Bronchial epithelial cell (primary cell): Measurements from ENCODE around the gene S100A9. TPM values are rescaled to one million over a fixed set of nuclear protein-coding genes. Genes with fewer than 3 reads are reported as not detected.
A peak's percentile ranks its signal among the peaks of the same experiment; 100 is the strongest.

Source experiments
- DNase-seq: peaks from one replicate; pipeline ENCODE4 v3.0.0-alpha.2; 2010; ENCODE audit warnings: low read depth
- FAIRE-seq: peaks from 2 replicates; lab custom pipeline; 2011; peaks lifted over from hg19 to GRCh38; lab: Jason Lieb, UNC
- H3K27me3 ChIP-seq: 2 replicates; pipeline ENCODE4 v1.5.1; 2011; ENCODE audit warnings: low read length; ENCODE audit not compliant: control insufficient read depth, insufficient read depth
- H3K36me3 ChIP-seq: 2 replicates; pipeline ENCODE4 v1.5.1; 2011; ENCODE audit warnings: low read length; ENCODE audit not compliant: control insufficient read depth, insufficient read depth
- H3K4me3 ChIP-seq: 2 replicates; pipeline ENCODE4 v1.5.1; 2011; ENCODE audit warnings: mild to moderate bottlenecking, low read depth, low read length, control low read depth
- CTCF ChIP-seq: IDR thresholded peaks from 2 replicates; pipeline ENCODE4 v1.5.1; 2011; ENCODE audit warnings: mild to moderate bottlenecking, moderate library complexity, low read length, control low read depth, inconsistent platforms; ENCODE audit not compliant: insufficient read depth, severe bottlenecking
- total RNA-seq: library from RNA; depleted of rRNA; stranded (reverse); fragments of >200 nt; gene quantifications from 2 replicates; pipeline ENCODE4 v1.2.1, GENCODE V29; 2014

The S100A9 gene
- total RNA-seq, 1 donor from 2014 or later: 735 TPM

GRCh38 chr1:153360592-153361479, 3.2 kb downstream of the S100A9 start:
- no peaks in the 10 kb centered on the region for H3K36me3 ChIP-seq
- no peak overlapping the region for H3K4me3 ChIP-seq
- H3K27me3 ChIP-seq: no peaks in the 10 kb centered on the region
- no peak for DNase-seq
- no peak for TF ChIP-seq CTCF
- no peak for FAIRE-seq

- Histone ChIP-seq H3K36me3 (no peaks in the 10 kb centered on the region), H3K27me3 (no peaks in the 10 kb centered on the region), H3K4me3 (no peak overlapping the region)
- no peak for TF ChIP-seq CTCF
- no peak for FAIRE-seq
- DNase-seq: no peak
Measured at GRCh38 chr1:153361480-153362109, 3.9 kb downstream of the S100A9 start.

DNA sequence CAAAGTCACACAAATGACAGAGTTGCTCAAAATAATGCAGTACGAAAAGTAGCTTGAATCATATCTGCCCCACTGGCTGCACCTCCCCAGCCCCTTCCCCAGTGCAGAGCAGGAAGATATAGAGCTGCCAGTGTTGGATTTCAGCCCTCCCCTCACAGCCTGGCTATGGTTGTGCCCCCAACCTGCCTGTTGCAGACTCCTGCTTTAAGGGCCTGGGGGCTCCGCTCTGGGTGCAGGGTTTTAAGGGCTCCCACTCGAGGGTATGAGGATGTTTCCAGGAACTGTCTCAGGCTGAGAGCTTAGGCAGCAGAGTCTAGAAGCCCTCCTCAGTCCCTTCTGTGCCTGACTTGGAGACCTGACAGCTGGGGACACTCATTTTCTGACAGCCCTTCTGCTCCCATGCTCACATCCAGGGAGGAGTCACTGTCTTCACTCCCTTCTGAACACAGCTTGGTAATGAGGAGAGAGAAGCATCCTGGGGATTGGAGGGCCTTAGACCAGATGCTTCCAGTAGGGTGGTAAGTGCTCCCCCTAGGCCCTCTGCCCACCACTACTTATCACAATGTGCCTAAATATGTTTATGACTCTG, 4.6 kb downstream of the S100A9 start:
- Histone ChIP-seq H3K4me3 (no peak overlapping the region), H3K36me3 (no peaks in the 10 kb centered on the region), H3K27me3 (no peaks in the 10 kb centered on the region)
- TF ChIP-seq CTCF: no peak
- FAIRE-seq (no peak), DNase-seq (no peak)

- no peaks in the 10 kb centered on the region for H3K27me3 ChIP-seq
- no peak for TF ChIP-seq CTCF
- FAIRE-seq (peak; percentile 64), DNase-seq (no peak)
- H3K4me3 ChIP-seq: no peak overlapping the region
- no peaks in the 10 kb centered on the region for H3K36me3 ChIP-seq
Measured at GRCh38 chr1:153363641-153364040, 6.0 kb downstream of the S100A9 start.

GRCh38 chr1:153364156-153364555, 6.5 kb downstream of the S100A9 start:
- Histone ChIP-seq H3K4me3 (no peak overlapping the region), H3K27me3 (no peaks in the 10 kb centered on the region), H3K36me3 (no peaks in the 10 kb centered on the region)
- TF ChIP-seq CTCF: no peak
- DNase-seq: peak; percentile 83
- FAIRE-seq: no peak
